Motor neuron (in vitro differentiated cells): Measurements from ENCODE around the gene GNG13. TPM values are rescaled to one million over a fixed set of nuclear protein-coding genes. Genes with fewer than 3 reads are reported as not detected.

Experiments used
- ATAC-seq, 8 experiments: fragments of 200-7000 bp; cut with Tn5 transposase; replicated peaks in 6 of 8; 2 replicates each; pipeline ENCODE4 v1.8.0; 2021; ENCODE audit warnings: mild to moderate bottlenecking in 8 of 8, moderate library complexity in 8 of 8
- H3K27ac ChIP-seq, 2 donors: fragments of 250-450 bp; sonication (Bioruptor Pico); 2 replicates each; pipeline ENCODE4 v1.9.0; 2021; ENCODE audit warnings: antibody characterized with exemption in 2 of 2, mild to moderate bottlenecking in 2 of 2, moderate library complexity in 1 of 2
- H3K4me1 ChIP-seq, 2 donors: fragments of 250-450 bp; sonication (Bioruptor Pico); replicated peaks in 1 of 2; 2 replicates each; pipeline ENCODE4 v1.6.1; 2021; ENCODE audit warnings: antibody characterized with exemption in 2 of 2, mild to moderate bottlenecking in 2 of 2, moderate library complexity in 1 of 2
- H3K4me3 ChIP-seq, 5 donors: fragments of 250-450 bp; sonication (Bioruptor Pico); 2 replicates each; pipeline ENCODE4 v1.9.0; 2021; ENCODE audit warnings: antibody characterized with exemption in 5 of 5, mild to moderate bottlenecking in 5 of 5, moderate library complexity in 4 of 5
- WGBS, 10 experiments: fragments of 450-650 bp; shearing (Covaris generic); methylation state at CpG; one replicate each; pipeline ENCODE4 v1.0.0; 2022; 5-methylcytosine and 5-hydroxymethylcytosine counted together
- in situ Hi-C, 9 experiments: fragments of 400-800 bp; cut with MboI; loops; one replicate each; pipeline ENCODE4 v1.15.0; 2021; ENCODE audit warnings: low sequenced_read_pairs in 9 of 9, low pct_unique_long_range_greater_than_20kb in 2 of 9; ENCODE audit not compliant: unreplicated experiment in 9 of 9
- total RNA-seq, 8 experiments: library from RNA; unstranded; fragments of 300-600 nt; gene quantifications; 2 replicates each; pipeline versions ENCODE4 v1.2.3 to v1.2.4, GENCODE V29; 2022

Gene GNG13
- total RNA-seq, 8 experiments from 2014 or later = 0.56 to 2.8 (median 0.85) TPM; not detected in 3

- H3K4me1 ChIP-seq = peaks cover 16 to 23% of the 10 kb centered on the region in 2 donors
- no peak overlapping the region for H3K4me3 ChIP-seq
- ATAC-seq = no peak
- no peak overlapping the region for H3K27ac ChIP-seq
- 24 to 87% (median 39%) methylated on average over 2 to 7 of the region's 33 CpGs; no CpG with 5 or more reads in 6 of the 10 experiments for WGBS, 10 experiments
- in situ Hi-C loops = loop anchor here in 5 of 9 experiments (25.0 kb wide), 1 partner anchor 259 kb away; the partner anchor contains the start of gene SSTR5 (in 5 of the 5)
Measured at GRCh38 chr16:802914-803753, 2.6 kb upstream of the GNG13 start.

GRCh38 chr16:802461-802860, 1.9 kb upstream of the GNG13 start:
- in situ Hi-C loops = loop anchor here in 5 of 9 experiments (25.0 kb wide), 1 partner anchor 260 kb away; the partner anchor contains the start of gene SSTR5 (in 5 of the 5)
- peaks cover 16 to 23% of the 10 kb centered on the region in 2 donors for H3K4me1 ChIP-seq
- no peak overlapping the region for H3K27ac ChIP-seq
- H3K4me3 ChIP-seq = no peak overlapping the region
- no peak for ATAC-seq
- 60 to 70% methylated on average over 1 to 3 of the region's 7 CpGs; no CpG with 5 or more reads in 8 of the 10 experiments for WGBS, 10 experiments

GRCh38 chr16:801584-802363, 1.2 kb upstream of the GNG13 start:
- peaks cover 15 to 22% of the 10 kb centered on the region in 2 donors for H3K4me1 ChIP-seq
- 0 to 60% methylated on average over 1 of the region's 22 CpGs; no CpG with 5 or more reads in 8 of the 10 experiments for WGBS, 10 experiments
- no peak for ATAC-seq
- no peak overlapping the region for H3K4me3 ChIP-seq
- no peak overlapping the region for H3K27ac ChIP-seq
- in situ Hi-C loops = loop anchor here in 5 of 9 experiments (25.0 kb wide), 1 partner anchor 261 kb away; the partner anchor contains the start of gene SSTR5 (in 5 of the 5)

DNA sequence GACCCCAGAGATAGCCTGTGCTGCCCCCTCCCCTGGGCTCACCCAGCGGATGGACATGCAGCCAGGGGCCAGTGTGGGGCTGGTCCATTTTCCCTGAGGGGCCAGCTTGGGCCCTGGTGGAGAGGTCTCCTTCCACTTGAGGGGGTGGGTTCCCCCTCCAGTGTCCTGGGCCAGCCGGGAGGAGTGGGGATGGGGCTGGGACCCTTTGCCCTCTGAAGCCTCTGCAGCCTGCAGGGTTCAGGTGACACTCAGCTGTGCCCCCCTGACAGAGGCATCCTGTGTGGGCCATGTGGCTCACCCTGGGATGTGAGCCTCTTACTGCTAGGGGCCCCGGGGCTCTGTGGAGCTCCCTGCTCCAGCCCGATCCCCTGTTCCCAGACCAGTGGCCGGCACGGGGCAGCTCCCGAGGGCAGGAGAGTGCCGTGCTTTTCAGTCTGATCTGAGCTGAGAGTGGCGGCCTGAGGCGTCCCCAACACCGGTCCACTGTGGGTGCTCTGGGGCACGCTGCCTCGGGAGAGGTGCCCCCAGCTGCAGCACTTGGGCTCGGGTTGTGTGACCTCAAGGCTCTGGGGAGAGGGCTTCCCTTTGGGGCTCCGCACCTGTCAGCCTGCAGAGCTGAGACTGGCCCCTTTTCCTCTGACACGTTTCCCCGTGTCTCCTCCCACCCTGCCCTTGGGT, 439 bp upstream of the GNG13 start:
- peak in 6 of 8 experiments; percentile 5 to 35 (median 10) for ATAC-seq
- in situ Hi-C loops = loop anchor here in 5 of 9 experiments (25.0 kb wide), 1 partner anchor 261 kb away; the partner anchor contains the start of gene SSTR5 (in 5 of the 5)
- H3K4me3 ChIP-seq = no peak overlapping the region

GRCh38 chr16:799111-799947, 1.2 kb downstream of the GNG13 start:
- in situ Hi-C loops = no loop called here
- peaks cover 10 to 15% of the 10 kb centered on the region in 2 donors for H3K4me1 ChIP-seq
- ATAC-seq = no peak
- no peak overlapping the region for H3K4me3 ChIP-seq
- WGBS, 10 experiments = 80% methylated on average over 1 of the region's 22 CpGs; no CpG with 5 or more reads in 8 of the 10 experiments
- H3K27ac ChIP-seq = no peak overlapping the region

More for the DNA sequence above, 439 bp upstream of the GNG13 start:
- no peak overlapping the region for H3K27ac ChIP-seq
- H3K4me1 ChIP-seq = peaks cover 10 to 15% of the 10 kb centered on the region in 2 donors
- WGBS, 10 experiments = 0% methylated on average over 1 of the region's 17 CpGs; no CpG with 5 or more reads in 9 of the 10 experiments

- H3K4me1 ChIP-seq = peaks cover 10 to 15% of the 10 kb centered on the region in 2 donors
- no peak overlapping the region for H3K4me3 ChIP-seq
- 80% methylated on average over 1 of the region's 19 CpGs; no CpG with 5 or more reads in 9 of the 10 experiments for WGBS, 10 experiments
- in situ Hi-C loops = no loop called here
- no peak overlapping the region for H3K27ac ChIP-seq
- no peak for ATAC-seq
Measured at GRCh38 chr16:798666-799065, 1.9 kb downstream of the GNG13 start.

DNA sequence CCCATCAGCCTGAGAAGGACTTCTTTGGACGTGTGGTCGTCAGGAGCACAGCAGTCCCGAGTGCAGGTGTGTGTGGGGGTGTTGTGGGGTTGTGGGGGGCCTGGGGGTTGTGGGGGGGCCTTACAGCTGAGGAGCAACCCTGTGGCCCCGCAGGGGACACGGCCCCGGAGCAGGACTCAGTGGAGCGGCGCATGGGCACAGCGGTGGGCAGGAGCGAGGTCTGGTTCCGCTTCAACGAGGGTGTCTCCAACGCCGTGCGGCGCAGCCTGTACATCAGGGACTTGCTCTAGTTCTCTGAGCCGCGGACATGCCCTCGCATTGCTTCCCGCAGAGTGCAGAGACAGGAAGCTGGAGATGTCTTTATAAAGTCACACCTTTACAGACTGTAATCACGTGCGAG, 2.8 kb downstream of the GNG13 start:
- in situ Hi-C loops = no loop called here
- WGBS, 10 experiments = 80 to 90% methylated on average over 1 to 2 of the region's 22 CpGs; no CpG with 5 or more reads in 8 of the 10 experiments
- no peak for ATAC-seq
- H3K4me3 ChIP-seq = no peak overlapping the region
- peaks cover 10 to 15% of the 10 kb centered on the region in 2 donors for H3K4me1 ChIP-seq
- no peak overlapping the region for H3K27ac ChIP-seq

DNA sequence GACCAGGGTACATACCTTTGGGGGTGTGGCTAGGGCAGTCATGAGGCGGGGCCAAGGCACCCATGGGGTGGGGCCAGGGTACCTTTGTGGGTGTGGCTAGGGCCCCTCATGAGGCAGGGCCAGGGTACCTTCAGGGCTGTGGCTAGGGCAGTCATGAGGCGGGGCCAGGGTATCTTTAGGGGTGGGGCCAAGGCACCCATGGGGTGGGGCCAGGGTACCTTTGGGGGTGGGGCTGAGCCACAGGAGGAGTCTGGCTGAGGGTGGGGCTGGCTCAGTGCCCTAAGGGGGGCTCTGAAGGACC, 3.5 kb downstream of the GNG13 start:
- Histone ChIP-seq H3K27ac (no peak overlapping the region), H3K4me1 (peaks cover 10 to 15% of the 10 kb centered on the region in 2 donors), H3K4me3 (no peak overlapping the region)
- in situ Hi-C loops = no loop called here
- ATAC-seq = no peak
- WGBS, 10 experiments = no CpG with 5 or more reads among the region's 2 CpGs

DNA sequence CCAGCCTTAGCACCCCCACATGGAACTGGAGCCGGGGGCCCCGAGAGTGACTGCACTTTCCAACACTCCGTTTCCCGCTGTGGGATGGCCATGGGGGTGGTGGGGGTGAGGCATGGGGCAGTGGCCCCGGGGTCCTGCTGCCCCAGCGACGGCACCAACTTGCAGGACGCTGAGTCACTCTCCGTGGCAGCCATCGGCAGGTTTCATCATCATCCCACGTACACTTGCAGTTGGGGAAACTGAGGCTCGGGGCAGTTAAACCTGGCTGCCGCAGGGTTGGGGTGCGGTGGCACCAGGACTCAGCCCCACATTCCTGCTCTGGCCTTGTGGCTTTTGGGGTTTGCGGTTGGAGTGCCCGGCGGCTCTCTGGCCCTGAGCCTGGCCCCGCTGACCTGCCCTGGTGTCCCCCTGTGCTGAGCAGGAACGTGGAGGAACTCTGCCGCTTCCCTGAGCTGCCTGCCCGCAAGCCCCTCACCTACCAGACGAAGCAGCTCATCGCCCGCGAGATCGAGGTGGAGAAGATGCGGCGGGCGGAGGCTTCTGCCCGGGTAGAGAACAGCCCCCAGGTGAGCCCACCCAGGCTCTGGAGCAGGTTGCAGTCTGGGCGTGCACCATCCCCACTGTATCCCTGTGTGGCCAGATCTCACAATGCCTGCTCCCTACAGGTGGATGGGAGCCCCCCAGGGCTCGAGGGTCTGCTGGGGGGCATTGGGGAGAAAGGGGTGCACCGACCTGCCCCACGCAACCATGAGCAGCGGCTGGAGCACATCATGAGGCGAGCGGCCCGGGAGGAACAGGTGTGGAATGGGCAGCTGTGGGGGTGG, 4.0 kb downstream of the GNG13 start:
- in situ Hi-C loops = no loop called here
- ATAC-seq = no peak
- Histone ChIP-seq H3K27ac (no peak overlapping the region), H3K4me3 (no peak overlapping the region), H3K4me1 (peaks cover 10 to 15% of the 10 kb centered on the region in 2 donors)
- 98 to 100% methylated on average over 3 to 8 of the region's 38 CpGs; no CpG with 5 or more reads in 8 of the 10 experiments for WGBS, 10 experiments

- WGBS, 10 experiments = 84 to 88% methylated on average over 3 to 5 of the region's 33 CpGs; no CpG with 5 or more reads in 8 of the 10 experiments
- peaks cover 9 to 13% of the 10 kb centered on the region in 2 donors for H3K4me1 ChIP-seq
- no peak overlapping the region for H3K4me3 ChIP-seq
- in situ Hi-C loops = no loop called here
- ATAC-seq = no peak
- H3K27ac ChIP-seq = no peak overlapping the region
Measured at GRCh38 chr16:795580-796229, 4.8 kb downstream of the GNG13 start.

GRCh38 chr16:794853-795466, 5.6 kb downstream of the GNG13 start:
- H3K4me1 ChIP-seq = peaks cover 2 to 6% of the 10 kb centered on the region in 2 donors
- H3K27ac ChIP-seq = no peak overlapping the region
- H3K4me3 ChIP-seq = no peak overlapping the region
- in situ Hi-C loops = no loop called here
- peak in 1 of 8 experiments; percentile 11 for ATAC-seq
- no CpG with 5 or more reads among the region's 31 CpGs for WGBS, 10 experiments
